Measurements from ENCODE around the gene NUAK2.

GRCh38 chr1:205275916-205276688 is 45.4 kb downstream of the NUAK2 start:
- no peak for TF ChIP-seq CTCF (IDR thresholded peaks at IDR 0.05; ENCODE audit: poor library complexity, severe bottlenecking)
- TF ChIP-seq EZH2 (IDR thresholded peaks at IDR 0.05; ENCODE audit: borderline replicate concordance, insufficient read depth, low read length, poor library complexity, severe bottlenecking): no peak
- no peak for TF ChIP-seq POLR2AphosphoS5 (IDR thresholded peaks at IDR 0.05)
- TF ChIP-seq EP300 (conservative IDR thresholded peaks at IDR 0.05; ENCODE audit: poor library complexity, severe bottlenecking): no peak
- TF ChIP-seq SMC3 (conservative IDR thresholded peaks at IDR 0.05; ENCODE audit: poor library complexity): no peak
- TF ChIP-seq TAF1 (IDR thresholded peaks at IDR 0.05; ENCODE audit: low read depth): no peak
- no peak for TF ChIP-seq REST (IDR thresholded peaks at IDR 0.05; ENCODE audit: borderline replicate concordance)
